ENCODE results near the gene B3GNT9. TPM values are rescaled to one million over a fixed set of nuclear protein-coding genes. Genes with fewer than 3 reads are reported as not detected.

Gene B3GNT9
- total RNA-seq, 1 experiment from 2014 or later = 4.0 TPM

DNA sequence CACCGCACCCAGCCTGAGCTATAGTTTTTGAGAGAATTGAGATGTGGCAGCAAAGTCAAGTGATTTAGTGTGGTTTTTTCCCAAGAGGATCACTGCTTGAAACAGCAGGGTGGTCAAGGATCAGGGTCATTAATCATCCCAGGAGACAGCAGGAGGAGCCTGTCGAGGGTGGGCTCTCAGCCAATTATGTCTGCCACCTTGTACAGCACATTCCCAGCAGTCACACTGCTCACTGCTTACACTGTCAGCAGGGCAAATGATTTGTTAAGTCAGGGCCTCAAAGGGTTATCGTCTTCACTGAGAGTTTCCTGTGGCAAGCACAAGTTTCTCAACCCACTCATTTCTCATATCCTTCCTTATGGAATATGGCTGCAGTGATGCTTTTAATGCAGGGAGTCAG, 13.2 kb downstream of the B3GNT9 start:
- no peak overlapping the region for H3K4me3 ChIP-seq
- H3K79me2 ChIP-seq (ENCODE audit: low read depth) = no peaks in the 10 kb centered on the region
- H3K9me3 ChIP-seq (ENCODE audit: insufficient read depth, low read depth) = no peaks in the 10 kb centered on the region
- H3K27me3 ChIP-seq (ENCODE audit: insufficient read depth, low read depth) = no peaks in the 10 kb centered on the region
- DNase-seq = no peak
- H4K20me1 ChIP-seq (ENCODE audit: insufficient read depth) = no peaks in the 10 kb centered on the region
- H3K36me3 ChIP-seq (ENCODE audit: low read depth) = peaks cover 13% of the 10 kb centered on the region
- no peak overlapping the region for H3K4me2 ChIP-seq
- H3F3A ChIP-seq (ENCODE audit: insufficient read depth, low read depth) = no peaks in the 10 kb centered on the region
- ChIA-PET CTCF (no interaction called here), POLR2A (ENCODE audit: unreplicated experiment) (no interaction called here)
- no TSS peak for BruUV-seq (replicated peaks)
- intact Hi-C loops (cut with micrococcal nuclease; ENCODE audit: unreplicated experiment) = no loop called here
- no peak for TF ChIP-seq CTCF (conservative IDR thresholded peaks at IDR 0.05)
- TF ChIP-seq EZH2 (IDR thresholded peaks at IDR 0.05; ENCODE audit: low read depth) = no peak
- H3K9me2 ChIP-seq (ENCODE audit: insufficient read depth) = no peaks in the 10 kb centered on the region
- no peaks in the 10 kb centered on the region for H3K4me1 ChIP-seq (replicated peaks; ENCODE audit: insufficient read depth)
- H3K27ac ChIP-seq = no peak overlapping the region
- no peak overlapping the region for H2AFZ ChIP-seq

GRCh38 chr16:67129422-67129821, 21.4 kb downstream of the B3GNT9 start:
- H3K4me3 ChIP-seq = no peak overlapping the region
- H3K4me2 ChIP-seq = no peak overlapping the region
- TF ChIP-seq EZH2 (IDR thresholded peaks at IDR 0.05; ENCODE audit: low read depth) = no peak
- no peak for TF ChIP-seq CTCF (conservative IDR thresholded peaks at IDR 0.05)
- no peaks in the 10 kb centered on the region for H3K79me2 ChIP-seq (ENCODE audit: low read depth)
- peaks cover 12% of the 10 kb centered on the region for H3K36me3 ChIP-seq (ENCODE audit: low read depth)
- no peak overlapping the region for H2AFZ ChIP-seq
- ChIA-PET POLR2A (ENCODE audit: unreplicated experiment) (interaction anchor here (0.6 kb wide), 1 partner anchor 41 kb away, joined by 6 read pairs; the partner anchor contains the start of gene NOL3), CTCF (interaction anchor here (0.6 kb wide), 1 partner anchor 317 kb away, joined by 5 read pairs; no protein-coding TSS in a partner anchor)
- H4K20me1 ChIP-seq (ENCODE audit: insufficient read depth) = no peaks in the 10 kb centered on the region
- H3F3A ChIP-seq (ENCODE audit: insufficient read depth, low read depth) = no peaks in the 10 kb centered on the region
- no peaks in the 10 kb centered on the region for H3K27me3 ChIP-seq (ENCODE audit: insufficient read depth, low read depth)
- DNase-seq = no peak
- H3K4me1 ChIP-seq (replicated peaks; ENCODE audit: insufficient read depth) = no peaks in the 10 kb centered on the region
- H3K9me3 ChIP-seq (ENCODE audit: insufficient read depth, low read depth) = no peaks in the 10 kb centered on the region
- intact Hi-C loops (cut with micrococcal nuclease; ENCODE audit: unreplicated experiment) = no loop called here
- H3K9me2 ChIP-seq (ENCODE audit: insufficient read depth) = no peaks in the 10 kb centered on the region
- no TSS peak for BruUV-seq (replicated peaks)
- H3K27ac ChIP-seq = no peak overlapping the region

DNA sequence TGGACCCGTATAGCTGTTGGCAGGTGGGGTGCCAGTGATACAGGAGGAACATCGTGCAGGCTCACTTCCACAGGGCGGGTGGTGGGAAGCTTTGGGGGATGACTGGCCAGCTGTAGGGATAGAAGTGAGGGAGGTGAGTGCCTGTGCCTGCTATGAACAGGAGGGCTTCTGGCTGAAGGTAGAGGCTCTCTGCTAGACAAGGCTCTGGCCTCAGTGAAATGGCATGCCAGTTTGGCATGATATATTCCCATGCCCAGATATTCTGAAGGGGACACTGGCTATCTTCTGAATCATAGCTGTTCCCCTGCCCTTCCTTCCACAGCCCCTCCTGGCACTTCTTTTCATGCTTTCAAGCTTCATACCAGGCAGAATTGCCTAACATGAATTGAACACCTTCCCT, 21.9 kb downstream of the B3GNT9 start:
- Histone ChIP-seq H3K4me3 (no peak overlapping the region), H3K27me3 (ENCODE audit: insufficient read depth, low read depth) (no peaks in the 10 kb centered on the region), H3K36me3 (ENCODE audit: low read depth) (peaks cover 12% of the 10 kb centered on the region; the same call in 1 of the 2 replicates), H4K20me1 (ENCODE audit: insufficient read depth) (no peaks in the 10 kb centered on the region), H3F3A (ENCODE audit: insufficient read depth, low read depth) (no peaks in the 10 kb centered on the region), H3K27ac (no peak overlapping the region), H3K9me3 (ENCODE audit: insufficient read depth, low read depth) (no peaks in the 10 kb centered on the region), H2AFZ (no peak overlapping the region), H3K79me2 (ENCODE audit: low read depth) (no peaks in the 10 kb centered on the region), H3K4me1 (replicated peaks; ENCODE audit: insufficient read depth) (no peaks in the 10 kb centered on the region), H3K9me2 (ENCODE audit: insufficient read depth) (no peaks in the 10 kb centered on the region), H3K4me2 (no peak overlapping the region)
- BruUV-seq (replicated peaks) = no TSS peak
- POLR2A ChIA-PET (ENCODE audit: unreplicated experiment) = no interaction called here
- no peak for DNase-seq
- CTCF ChIA-PET = interaction anchor here (0.6 kb wide), 1 partner anchor 317 kb away, joined by 5 read pairs; no protein-coding TSS in a partner anchor
- TF ChIP-seq CTCF (conservative IDR thresholded peaks at IDR 0.05) = no peak
- intact Hi-C loops (cut with micrococcal nuclease; ENCODE audit: unreplicated experiment) = no loop called here
